T-helper 2 cell treated with Interferon-gamma antibody and Interleukin-4, amounts not matched to agents 5 μg/mL and 100 μg/mL, for 36 hours (primary cell): ENCODE data around the gene GPR152.
"Not testable (repeated sequence)": the region's sequence is repeated elsewhere in the genome, so short reads cannot be mapped to it uniquely, and the experiment has no call there.

Experiments
- DNase-seq: peaks from one replicate; pipeline ENCODE4 v3.0.0; 2021; ENCODE audit warnings: low spot score
- H3K27ac Mint-ChIP-seq: one replicate; pipeline ENCODE4 v1.8.0; 2021; ENCODE audit warnings: mild to moderate bottlenecking, mixed read lengths
- H3K27me3 Mint-ChIP-seq: one replicate; pipeline ENCODE4 v1.8.0; 2021; ENCODE audit warnings: low read depth, mixed read lengths
- H3K36me3 Mint-ChIP-seq: one replicate; pipeline ENCODE4 v1.8.0; 2021; ENCODE audit warnings: low read depth, mixed read lengths
- H3K4me1 Mint-ChIP-seq: one replicate; pipeline ENCODE4 v1.8.0; 2021; ENCODE audit warnings: low read depth, mixed read lengths
- H3K4me3 Mint-ChIP-seq: one replicate; pipeline ENCODE4 v1.8.0; 2022; ENCODE audit warnings: mild to moderate bottlenecking, moderate library complexity, mixed read lengths
- H3K9me3 Mint-ChIP-seq: one replicate; pipeline ENCODE4 v1.8.0; 2021; ENCODE audit warnings: mixed read lengths

The GPR152 gene

DNA sequence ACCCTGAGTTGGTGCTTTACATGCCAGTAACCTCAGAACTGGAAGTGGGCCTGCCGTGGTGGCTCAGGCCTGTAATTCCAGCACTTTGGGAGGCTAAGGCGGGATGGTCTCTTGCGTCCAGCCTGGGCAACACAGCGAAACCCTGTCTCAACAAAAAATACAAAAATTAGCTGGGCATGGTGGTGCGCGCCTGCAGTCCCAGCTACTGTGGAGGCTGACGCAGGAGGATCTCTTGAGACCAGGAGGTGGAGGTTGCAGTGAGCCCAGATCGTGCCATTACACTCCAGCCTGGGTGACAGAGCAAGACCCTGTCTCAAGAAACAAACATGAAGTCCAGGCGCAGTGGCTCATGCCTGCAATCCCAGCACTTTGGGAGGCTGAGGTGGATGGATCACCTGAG, 49.4 kb downstream of the GPR152 start:
- peaks cover 36% of the 10 kb centered on the region for H3K4me1 Mint-ChIP-seq
- H3K9me3 Mint-ChIP-seq, DNase-seq, H3K27me3 Mint-ChIP-seq: not testable (repeated sequence)
- H3K27ac Mint-ChIP-seq: peak overlapping the region; percentile 84
- peaks cover 61% of the 10 kb centered on the region for H3K36me3 Mint-ChIP-seq
- H3K4me3 Mint-ChIP-seq: peak overlapping the region; percentile 94

DNA sequence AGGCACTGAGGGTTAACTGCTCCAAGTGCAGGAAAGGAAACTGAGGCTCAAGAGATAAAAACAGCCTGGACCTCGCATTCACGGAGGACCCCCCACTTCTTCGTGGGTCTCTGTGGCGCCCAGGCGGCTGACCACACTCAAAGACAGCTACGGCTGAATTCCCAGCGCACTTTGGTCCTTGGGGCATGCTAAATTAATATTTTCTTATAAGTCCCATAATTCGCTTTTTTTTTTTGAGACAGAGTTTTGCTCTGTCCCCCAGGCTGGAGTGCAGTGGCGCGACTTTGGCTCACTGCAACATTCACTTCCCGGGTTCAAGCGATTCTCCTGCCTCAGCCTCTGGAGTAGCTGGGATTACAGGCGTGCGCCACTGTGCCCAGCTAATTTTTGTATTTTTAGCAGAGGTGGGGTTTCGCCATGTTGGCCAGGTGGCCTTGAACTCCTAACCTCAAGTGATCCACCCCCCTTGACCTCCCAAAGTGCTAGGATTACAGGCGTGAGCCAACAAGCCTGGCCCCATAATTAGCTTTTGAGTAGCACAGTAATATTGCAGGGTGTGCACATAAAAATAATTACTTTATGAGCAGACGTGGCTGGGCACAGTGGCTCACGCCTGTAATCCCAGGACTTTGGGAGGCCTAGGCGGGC, 50.2 kb downstream of the GPR152 start:
- peaks cover 35% of the 10 kb centered on the region for H3K4me1 Mint-ChIP-seq
- peak overlapping the region; percentile 84 for H3K27ac Mint-ChIP-seq
- H3K27me3 Mint-ChIP-seq, DNase-seq, H3K9me3 Mint-ChIP-seq: not testable (repeated sequence)
- peak overlapping the region; percentile 74 for H3K4me3 Mint-ChIP-seq
- peaks cover 61% of the 10 kb centered on the region for H3K36me3 Mint-ChIP-seq

DNA sequence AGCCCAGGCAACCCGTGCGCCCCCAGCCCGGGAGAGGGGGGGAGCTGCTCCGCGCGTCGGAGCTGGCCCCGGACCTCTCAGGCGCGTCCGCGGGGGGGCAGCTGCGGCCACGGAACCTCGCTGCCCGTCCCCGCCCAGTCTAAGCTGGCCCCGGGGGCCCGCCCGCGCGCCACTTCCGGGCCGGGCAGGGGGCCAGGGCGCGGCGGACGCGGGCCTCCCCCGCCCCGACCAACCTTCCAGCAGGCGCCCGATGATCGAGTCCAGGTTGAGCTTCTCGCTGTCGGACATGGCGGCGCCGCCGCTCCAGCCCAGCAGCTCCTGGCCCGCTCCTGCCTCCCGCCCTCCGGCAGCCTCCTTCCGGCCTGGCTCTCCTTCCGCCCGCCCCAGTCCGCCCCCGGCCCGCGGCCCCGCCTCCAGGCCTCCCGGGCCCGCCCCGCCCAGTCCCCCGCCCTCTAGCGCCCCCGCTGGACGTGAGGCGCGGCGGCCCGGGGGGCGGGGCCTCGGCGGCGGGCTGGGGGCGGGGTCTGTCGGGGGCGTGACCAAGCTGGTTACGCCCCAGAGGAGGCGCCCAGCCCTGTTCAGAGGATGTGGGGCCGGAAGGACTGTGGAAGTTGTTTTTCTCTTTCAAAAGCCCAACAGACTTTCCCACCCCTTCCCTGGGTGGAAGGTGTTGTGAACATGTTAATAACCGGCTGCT, 50.9 kb downstream of the GPR152 start, which contains the start of gene PPP1CA:
TSS of gene PPP1CA (minus strand) at position 364 of the 697 bp plus-strand sequence. CDS start at position 288, 76 bp downstream.
- H3K4me3 Mint-ChIP-seq: peak within 1 kb of the TSS; percentile 90
- peaks cover 35% of the 10 kb centered on the region for H3K4me1 Mint-ChIP-seq
- no peaks in the 10 kb centered on the region for H3K9me3 Mint-ChIP-seq
- peaks cover 60% of the 10 kb centered on the region for H3K36me3 Mint-ChIP-seq
- H3K27me3 Mint-ChIP-seq: no peaks in the 10 kb centered on the region
- peak within 1 kb of the TSS; percentile 84 for H3K27ac Mint-ChIP-seq
- DNase-seq: peak; percentile 87
